Ascending aorta (tissue), 2 donors: ENCODE results near the gene ATF6. TPM values are rescaled to one million over a fixed set of nuclear protein-coding genes. Genes with fewer than 3 reads are reported as not detected.
A peak's percentile ranks its signal among the peaks of the same experiment; 100 is the strongest.

Source experiments
- DNase-seq, 2 donors: peaks; one replicate each; pipeline ENCODE4 v3.0.0-alpha.2; 2019; ENCODE audit warnings: low spot score in 2 of 2
- H3K27ac ChIP-seq, 2 donors: fragments of 200-600 bp; sonication (generic); one replicate each; pipeline ENCODE4 v1.5.1; 2016 to 2017; ENCODE audit warnings: mild to moderate bottlenecking in 1 of 2
- H3K27me3 ChIP-seq: fragments of 200-600 bp; sonication (generic); one replicate; pipeline ENCODE4 v1.5.1; 2017
- H3K36me3 ChIP-seq, 2 donors: fragments of 200-600 bp; sonication (generic); one replicate each; pipeline ENCODE4 v1.5.1; 2016
- H3K4me1 ChIP-seq, 2 donors: fragments of 200-600 bp; sonication (generic); one replicate each; pipeline ENCODE4 v1.5.1; 2016 to 2017; ENCODE audit warnings: mild to moderate bottlenecking in 1 of 2
- H3K4me3 ChIP-seq, 2 donors: fragments of 200-600 bp; sonication (generic); one replicate each; pipeline ENCODE4 v1.5.1; 2016 to 2017; ENCODE audit warnings: mild to moderate bottlenecking in 1 of 2
- H3K9me3 ChIP-seq, 2 donors: fragments of 200-600 bp; sonication (generic); one replicate each; pipeline ENCODE4 v1.5.1; 2016
- intact Hi-C: fragments of 100-400 bp; cut with DNase I; formaldehyde crosslinking; loops from one replicate; pipeline ENCODE4 v1.15.1; 2023
- total RNA-seq: library from RNA; depleted of rRNA; stranded (reverse); fragments of >200 nt; gene quantifications from one replicate; pipeline ENCODE4 v1.1.0, GENCODE V29; 2016
- TF ChIP-seq, protein P1 (sequence below), 3 experiments: fragments of 200-600 bp in 2 of 3; fragments of 450-650 bp in 1 of 3; sonication (generic) in 2 of 3; IDR thresholded peaks; one replicate each; pipeline ENCODE4 v1.5.1; 2016 to 2019; ENCODE audit warnings: antibody characterized with exemption in 3 of 3, mild to moderate bottlenecking in 1 of 3, moderate library complexity in 1 of 3

Gene ATF6
- total RNA-seq, 1 donor from 2014 or later = 12.3 TPM

DNA sequence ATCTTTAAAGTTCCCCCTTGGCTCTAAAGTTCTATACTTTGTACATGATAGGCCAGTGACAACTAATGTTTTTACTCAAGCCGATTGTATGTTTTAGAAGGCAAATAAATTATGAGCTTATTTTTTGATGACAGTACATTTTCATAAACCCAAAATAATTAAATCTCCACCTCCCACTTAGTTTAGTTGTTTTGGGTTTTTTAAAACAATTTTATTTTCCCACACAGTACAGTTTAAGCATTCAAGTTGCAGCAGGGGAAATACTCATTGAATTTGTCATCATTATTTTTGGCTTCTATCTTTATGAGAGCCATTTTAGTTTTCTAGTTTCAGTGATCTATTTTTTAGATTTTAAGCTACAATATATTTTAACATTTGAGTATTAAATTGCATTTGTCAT, 163.9 kb downstream of the ATF6 start:
- TF ChIP-seq, protein P1, sequence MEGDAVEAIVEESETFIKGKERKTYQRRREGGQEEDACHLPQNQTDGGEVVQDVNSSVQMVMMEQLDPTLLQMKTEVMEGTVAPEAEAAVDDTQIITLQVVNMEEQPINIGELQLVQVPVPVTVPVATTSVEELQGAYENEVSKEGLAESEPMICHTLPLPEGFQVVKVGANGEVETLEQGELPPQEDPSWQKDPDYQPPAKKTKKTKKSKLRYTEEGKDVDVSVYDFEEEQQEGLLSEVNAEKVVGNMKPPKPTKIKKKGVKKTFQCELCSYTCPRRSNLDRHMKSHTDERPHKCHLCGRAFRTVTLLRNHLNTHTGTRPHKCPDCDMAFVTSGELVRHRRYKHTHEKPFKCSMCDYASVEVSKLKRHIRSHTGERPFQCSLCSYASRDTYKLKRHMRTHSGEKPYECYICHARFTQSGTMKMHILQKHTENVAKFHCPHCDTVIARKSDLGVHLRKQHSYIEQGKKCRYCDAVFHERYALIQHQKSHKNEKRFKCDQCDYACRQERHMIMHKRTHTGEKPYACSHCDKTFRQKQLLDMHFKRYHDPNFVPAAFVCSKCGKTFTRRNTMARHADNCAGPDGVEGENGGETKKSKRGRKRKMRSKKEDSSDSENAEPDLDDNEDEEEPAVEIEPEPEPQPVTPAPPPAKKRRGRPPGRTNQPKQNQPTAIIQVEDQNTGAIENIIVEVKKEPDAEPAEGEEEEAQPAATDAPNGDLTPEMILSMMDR (IDR thresholded peaks at IDR 0.05) = no peak
- no peak overlapping the region for H3K4me3 ChIP-seq
- no peaks in the 10 kb centered on the region for H3K27me3 ChIP-seq
- H3K4me1 ChIP-seq = peaks cover 9 to 18% of the 10 kb centered on the region in 2 donors
- H3K9me3 ChIP-seq = no peaks in the 10 kb centered on the region
- intact Hi-C loops = no loop called here
- H3K36me3 ChIP-seq = no peaks in the 10 kb centered on the region
- DNase-seq = no peak
- peak overlapping the region; percentile 56 to 69 for H3K27ac ChIP-seq

DNA sequence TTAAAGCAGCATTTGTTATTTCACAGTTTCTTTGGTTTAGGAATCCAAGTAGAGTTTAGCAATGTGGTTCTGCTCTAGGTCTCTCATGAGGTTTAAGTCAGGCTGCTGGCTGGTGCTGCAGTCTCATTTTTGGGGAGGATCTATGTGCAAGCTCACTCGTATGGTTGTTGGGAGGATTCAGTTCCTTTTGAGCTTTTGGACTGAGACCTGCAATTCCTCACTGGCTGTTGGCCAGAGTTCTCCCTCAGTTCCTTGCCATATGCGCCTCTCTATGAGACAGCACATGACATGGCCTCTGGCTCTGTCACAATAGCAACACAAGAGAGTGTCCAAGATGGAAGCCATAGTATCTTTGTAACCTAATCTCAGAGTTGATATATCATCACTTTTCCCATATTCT, 166.5 kb downstream of the ATF6 start:
- Histone ChIP-seq H3K36me3 (no peaks in the 10 kb centered on the region), H3K27ac (no peak overlapping the region), H3K9me3 (no peaks in the 10 kb centered on the region), H3K4me1 (peaks cover 9 to 18% of the 10 kb centered on the region in 2 donors), H3K4me3 (no peak overlapping the region), H3K27me3 (no peaks in the 10 kb centered on the region)
- no peak for DNase-seq
- TF ChIP-seq, protein P1 (IDR thresholded peaks at IDR 0.05) = no peak
- intact Hi-C loops = no loop called here

DNA sequence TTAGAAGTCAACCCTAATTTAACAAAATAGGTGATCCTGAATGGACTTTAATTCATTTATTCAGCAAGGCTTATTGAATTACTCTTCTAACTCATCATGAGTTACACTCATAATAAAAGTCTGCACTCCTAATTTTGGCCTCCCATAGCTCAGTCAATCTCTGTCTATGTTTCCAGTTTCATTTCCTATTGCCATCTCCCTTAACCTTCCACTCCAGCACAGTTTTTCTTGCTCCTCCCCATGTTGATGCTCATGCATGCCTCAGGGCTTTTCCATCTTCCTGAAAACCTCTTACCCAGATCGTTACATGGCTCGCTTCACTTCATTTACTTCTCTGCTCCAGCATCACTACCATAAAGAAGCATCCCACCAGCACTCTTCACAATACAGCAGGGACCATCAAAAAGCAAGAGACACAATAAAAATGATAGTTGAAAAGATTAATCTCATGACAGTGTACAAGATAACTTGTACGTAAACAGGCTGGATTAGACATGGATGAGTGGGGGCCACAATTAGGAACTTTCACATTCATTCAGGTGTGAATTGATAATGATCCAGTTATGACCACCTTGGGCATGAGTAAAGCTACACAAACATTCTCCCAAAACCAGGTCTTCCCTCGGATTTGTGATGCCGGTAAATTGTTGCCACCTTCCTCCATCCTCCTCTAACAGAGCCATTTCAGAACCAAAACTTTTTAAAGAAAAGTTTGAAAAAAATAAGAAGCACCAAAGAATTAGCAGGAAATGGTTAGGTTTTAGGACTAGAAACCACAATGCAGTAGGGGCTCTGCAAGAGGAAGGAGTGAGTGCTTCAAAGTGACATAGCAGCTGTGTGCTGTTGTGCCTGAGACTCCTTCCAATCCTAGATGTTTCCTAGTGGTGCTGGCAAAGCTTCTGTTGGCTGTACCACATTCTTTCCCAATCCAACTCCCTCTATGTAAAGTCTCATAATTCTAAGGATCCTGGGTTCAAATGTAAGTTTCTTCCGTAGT, 167.8 kb downstream of the ATF6 start:
- H3K4me1 ChIP-seq = peaks cover 9 to 18% of the 10 kb centered on the region in 2 donors

DNA sequence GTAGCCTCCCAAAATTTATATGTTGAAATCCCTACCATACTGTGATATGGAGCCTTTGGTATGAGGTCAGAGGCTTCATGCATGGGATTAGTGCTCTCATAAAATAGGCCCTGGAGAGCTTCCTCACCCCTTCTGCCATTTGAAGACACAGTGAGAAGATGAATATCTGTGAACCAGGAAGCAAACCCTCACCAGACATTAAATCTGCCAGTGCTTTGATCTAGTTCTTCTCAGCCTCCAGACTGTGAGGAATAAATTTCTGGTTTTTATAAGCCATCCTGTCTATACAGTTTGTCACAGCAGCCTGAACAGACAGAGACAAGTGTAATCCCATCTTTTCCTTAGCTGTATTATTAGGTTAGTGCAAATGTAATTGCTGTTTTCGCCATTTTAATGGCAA, 169.1 kb downstream of the ATF6 start:
- no peaks in the 10 kb centered on the region for H3K9me3 ChIP-seq
- intact Hi-C loops = no loop called here
- H3K27me3 ChIP-seq = no peaks in the 10 kb centered on the region
- TF ChIP-seq, protein P1 (IDR thresholded peaks at IDR 0.05) = no peak
- H3K27ac ChIP-seq = no peak overlapping the region
- DNase-seq = no peak
- H3K4me3 ChIP-seq = no peak overlapping the region
- H3K36me3 ChIP-seq = no peaks in the 10 kb centered on the region
- H3K4me1 ChIP-seq = peaks cover 0 to 10% of the 10 kb centered on the region in 2 donors

More for the DNA sequence above, 167.8 kb downstream of the ATF6 start:
- H3K27me3 ChIP-seq = no peaks in the 10 kb centered on the region
- no peak overlapping the region for H3K27ac ChIP-seq
- H3K4me3 ChIP-seq = no peak overlapping the region
- no peaks in the 10 kb centered on the region for H3K9me3 ChIP-seq
- intact Hi-C loops = no loop called here
- H3K36me3 ChIP-seq = no peaks in the 10 kb centered on the region
- DNase-seq = no peak
- TF ChIP-seq, protein P1 (IDR thresholded peaks at IDR 0.05) = no peak

DNA sequence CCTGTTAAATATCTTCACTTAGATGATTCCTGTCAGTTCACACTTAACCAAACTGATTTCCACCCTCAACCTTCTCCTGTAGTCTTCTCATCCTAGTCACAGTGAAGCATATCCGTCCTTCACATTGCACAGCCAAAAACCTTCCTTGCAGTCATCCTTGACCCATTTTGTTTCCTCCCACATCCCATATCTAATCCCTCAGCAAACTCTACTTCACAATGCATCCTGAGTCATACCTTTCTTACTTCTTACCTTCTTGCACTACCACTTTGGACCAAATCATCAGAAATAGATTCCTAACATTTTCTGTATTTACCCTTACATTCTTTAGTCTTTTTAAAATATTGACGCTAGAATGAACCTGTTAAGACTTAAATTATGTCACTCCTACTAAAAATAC, 170.7 kb downstream of the ATF6 start:
- Histone ChIP-seq H3K27ac (no peak overlapping the region), H3K27me3 (no peaks in the 10 kb centered on the region)
- TF ChIP-seq, protein P1 (IDR thresholded peaks at IDR 0.05) = no peak

More for the DNA sequence above, 170.7 kb downstream of the ATF6 start:
- Histone ChIP-seq H3K4me1 (peaks cover 0 to 3% of the 10 kb centered on the region in 2 donors), H3K9me3 (no peaks in the 10 kb centered on the region), H3K4me3 (no peak overlapping the region), H3K36me3 (no peaks in the 10 kb centered on the region)
- no peak for DNase-seq
- intact Hi-C loops = no loop called here
